ENCODE results near the gene COL4A1.

Gene COL4A1

GRCh38 chr13:110280985-110281688 lies 25.8 kb downstream of the COL4A1 start:
- Histone ChIP-seq H2BK120ac (ENCODE audit: low read depth, low read length) (no peak overlapping the region), H2AK5ac (ENCODE audit: low read depth, low read length) (no peak overlapping the region), H3K4me3 (ENCODE audit: low read length in 2 of 2) (no peak overlapping the region), H3K27me3 (ENCODE audit: control insufficient read depth in 3 of 3, insufficient read depth in 3 of 3, low read depth in 1 of 3, low read length in 3 of 3) (no peaks in the 10 kb centered on the region), H4K91ac (ENCODE audit: low read depth, low read length, poor library complexity) (no peak overlapping the region), H2BK12ac (ENCODE audit: low read length) (no peak overlapping the region), H3K4me2 (ENCODE audit: insufficient read depth, low read length, poor library complexity, severe bottlenecking) (no peak overlapping the region), H2BK5ac (ENCODE audit: low read length) (no peak overlapping the region), H3K23ac (ENCODE audit: low read depth, low read length, poor library complexity) (no peak overlapping the region), H3K14ac (ENCODE audit: low read length) (no peak overlapping the region), H3K79me1 (ENCODE audit: low read depth, low read length) (peaks cover 7% of the 10 kb centered on the region), H3K9ac (ENCODE audit: low read depth, low read length, poor library complexity) (no peak overlapping the region), H3K27ac (replicated peaks; ENCODE audit: low read length) (no peak overlapping the region), H3K4ac (ENCODE audit: low read length) (no peak overlapping the region), H3K9me3 (replicated peaks in 1 of 2; ENCODE audit: control insufficient read depth in 2 of 2, insufficient read depth in 1 of 2, low read depth in 1 of 2, low read length in 2 of 2) (no peaks in the 10 kb centered on the region), H2BK15ac (ENCODE audit: low read length) (no peak overlapping the region), H4K8ac (ENCODE audit: low read depth, low read length) (no peak overlapping the region), H3K36me3 (replicated peaks in 1 of 2; ENCODE audit: control insufficient read depth in 2 of 2, insufficient read depth in 2 of 2, low read length in 2 of 2) (no peaks in the 10 kb centered on the region), H3K18ac (ENCODE audit: low read length) (no peak overlapping the region), H2AFZ (ENCODE audit: low read length) (no peak overlapping the region), H3K4me1 (ENCODE audit: control insufficient read depth in 2 of 2, insufficient read depth in 1 of 2, low read depth in 1 of 2, low read length in 2 of 2) (peaks cover 2% of the 10 kb centered on the region in 2 donors)
- WGBS, 2 donors (ENCODE audit: extremely low coverage in 2 of 2, insufficient read length in 2 of 2, insufficient replicate concordance in 1 of 2) = no CpG with 5 or more reads among the region's 7 CpGs
- no peak for DNase-seq (ENCODE audit: low spot score)

DNA sequence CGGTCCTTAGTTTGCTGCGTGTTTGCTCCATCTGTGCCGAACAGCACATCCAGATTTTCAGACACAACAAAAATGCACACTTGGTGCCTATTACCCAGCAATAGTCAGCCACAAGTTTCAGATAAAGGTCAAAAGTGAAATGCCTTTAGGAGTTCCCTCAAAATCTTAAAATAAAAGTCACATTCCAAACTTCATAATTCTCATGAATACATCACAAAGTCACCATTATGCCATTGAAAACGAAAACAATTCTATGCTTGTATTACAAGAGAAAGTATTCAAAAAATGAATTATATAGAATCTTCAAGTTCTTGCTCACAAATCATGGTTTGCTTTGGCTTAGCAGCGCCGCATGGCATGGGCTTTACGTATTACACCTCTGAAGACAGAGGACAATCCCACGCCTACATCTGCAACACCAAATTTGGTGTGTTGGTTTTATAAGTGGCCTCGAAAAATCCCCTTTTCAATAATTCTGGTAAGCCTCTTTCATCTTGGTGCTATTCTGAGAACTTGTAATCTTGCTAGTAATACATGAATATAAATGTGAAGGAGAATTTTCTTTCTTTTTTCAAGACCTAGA lies 26.6 kb downstream of the COL4A1 start:
- Histone ChIP-seq H3K4me3 (ENCODE audit: low read length in 2 of 2) (no peak overlapping the region), H3K36me3 (replicated peaks in 1 of 2; ENCODE audit: control insufficient read depth in 2 of 2, insufficient read depth in 2 of 2, low read length in 2 of 2) (peaks cover 0 to 2% of the 10 kb centered on the region in 2 donors)

DNA sequence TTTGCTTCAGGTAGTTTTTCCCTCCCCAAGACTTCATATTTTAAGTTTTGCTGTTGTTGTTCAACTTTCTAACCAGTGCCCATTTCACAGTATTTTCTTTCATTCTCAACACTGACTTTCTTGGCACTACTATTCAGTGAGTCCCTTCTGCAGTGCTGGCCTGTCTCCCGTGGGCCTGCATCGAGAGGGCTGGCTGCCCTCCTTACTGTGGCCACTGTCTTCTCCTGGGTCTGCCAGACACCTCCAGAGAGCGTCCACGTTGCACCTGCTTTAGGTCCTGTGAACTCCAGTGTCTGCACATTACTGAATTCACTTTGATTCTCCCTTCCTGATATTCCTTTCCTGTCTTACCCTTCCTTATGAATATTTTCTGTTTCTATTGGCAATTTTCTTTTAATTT lies 27.3 kb downstream of the COL4A1 start:
- Histone ChIP-seq H2BK15ac (ENCODE audit: low read length) (no peak overlapping the region), H3K4ac (ENCODE audit: low read length) (no peak overlapping the region), H3K14ac (ENCODE audit: low read length) (no peak overlapping the region), H3K4me2 (ENCODE audit: insufficient read depth, low read length, poor library complexity, severe bottlenecking) (no peak overlapping the region), H3K9ac (ENCODE audit: low read depth, low read length, poor library complexity) (no peak overlapping the region), H3K4me1 (ENCODE audit: control insufficient read depth in 2 of 2, insufficient read depth in 1 of 2, low read depth in 1 of 2, low read length in 2 of 2) (no peaks in the 10 kb centered on the region), H3K36me3 (replicated peaks in 1 of 2; ENCODE audit: control insufficient read depth in 2 of 2, insufficient read depth in 2 of 2, low read length in 2 of 2) (peaks cover 0 to 2% of the 10 kb centered on the region in 2 donors), H3K23ac (ENCODE audit: low read depth, low read length, poor library complexity) (no peak overlapping the region), H2BK5ac (ENCODE audit: low read length) (no peak overlapping the region), H4K91ac (ENCODE audit: low read depth, low read length, poor library complexity) (no peak overlapping the region), H4K8ac (ENCODE audit: low read depth, low read length) (no peak overlapping the region), H3K27ac (replicated peaks; ENCODE audit: low read length) (no peak overlapping the region), H3K4me3 (ENCODE audit: low read length in 2 of 2) (no peak overlapping the region), H2AK5ac (ENCODE audit: low read depth, low read length) (no peak overlapping the region), H2BK12ac (ENCODE audit: low read length) (no peak overlapping the region), H3K18ac (ENCODE audit: low read length) (no peak overlapping the region), H2BK120ac (ENCODE audit: low read depth, low read length) (no peak overlapping the region), H3K9me3 (replicated peaks in 1 of 2; ENCODE audit: control insufficient read depth in 2 of 2, insufficient read depth in 1 of 2, low read depth in 1 of 2, low read length in 2 of 2) (no peaks in the 10 kb centered on the region), H3K27me3 (ENCODE audit: control insufficient read depth in 3 of 3, insufficient read depth in 3 of 3, low read depth in 1 of 3, low read length in 3 of 3) (no peaks in the 10 kb centered on the region), H3K79me1 (ENCODE audit: low read depth, low read length) (peaks cover 5% of the 10 kb centered on the region), H2AFZ (ENCODE audit: low read length) (no peak overlapping the region)
- no peak for DNase-seq (ENCODE audit: low spot score)
- no CpG with 5 or more reads among the region's 4 CpGs for WGBS, 2 donors (ENCODE audit: extremely low coverage in 2 of 2, insufficient read length in 2 of 2, insufficient replicate concordance in 1 of 2)

More for the DNA sequence above, 26.6 kb downstream of the COL4A1 start:
- H3K9me3 ChIP-seq (replicated peaks in 1 of 2; ENCODE audit: control insufficient read depth in 2 of 2, insufficient read depth in 1 of 2, low read depth in 1 of 2, low read length in 2 of 2) = no peaks in the 10 kb centered on the region
- peaks cover 7% of the 10 kb centered on the region for H3K79me1 ChIP-seq (ENCODE audit: low read depth, low read length)
- no peak overlapping the region for H3K23ac ChIP-seq (ENCODE audit: low read depth, low read length, poor library complexity)
- no peak overlapping the region for H2BK12ac ChIP-seq (ENCODE audit: low read length)
- no peaks in the 10 kb centered on the region for H3K4me1 ChIP-seq (ENCODE audit: control insufficient read depth in 2 of 2, insufficient read depth in 1 of 2, low read depth in 1 of 2, low read length in 2 of 2)
- H2BK15ac ChIP-seq (ENCODE audit: low read length) = no peak overlapping the region
- H2BK120ac ChIP-seq (ENCODE audit: low read depth, low read length) = no peak overlapping the region
- H4K91ac ChIP-seq (ENCODE audit: low read depth, low read length, poor library complexity) = no peak overlapping the region
- H4K8ac ChIP-seq (ENCODE audit: low read depth, low read length) = no peak overlapping the region
- no peak overlapping the region for H3K14ac ChIP-seq (ENCODE audit: low read length)
- no peak overlapping the region for H3K18ac ChIP-seq (ENCODE audit: low read length)
- no peak overlapping the region for H2AFZ ChIP-seq (ENCODE audit: low read length)
- H3K27me3 ChIP-seq (ENCODE audit: control insufficient read depth in 3 of 3, insufficient read depth in 3 of 3, low read depth in 1 of 3, low read length in 3 of 3) = no peaks in the 10 kb centered on the region
- no peak overlapping the region for H2AK5ac ChIP-seq (ENCODE audit: low read depth, low read length)
- H2BK5ac ChIP-seq (ENCODE audit: low read length) = no peak overlapping the region
- no peak overlapping the region for H3K4me2 ChIP-seq (ENCODE audit: insufficient read depth, low read length, poor library complexity, severe bottlenecking)
- no peak overlapping the region for H3K27ac ChIP-seq (replicated peaks; ENCODE audit: low read length)
- WGBS, 2 donors (ENCODE audit: extremely low coverage in 2 of 2, insufficient read length in 2 of 2, insufficient replicate concordance in 1 of 2) = no CpG with 5 or more reads among the region's 9 CpGs
- no peak overlapping the region for H3K4ac ChIP-seq (ENCODE audit: low read length)
- DNase-seq (ENCODE audit: low spot score) = no peak
- H3K9ac ChIP-seq (ENCODE audit: low read depth, low read length, poor library complexity) = no peak overlapping the region

DNA sequence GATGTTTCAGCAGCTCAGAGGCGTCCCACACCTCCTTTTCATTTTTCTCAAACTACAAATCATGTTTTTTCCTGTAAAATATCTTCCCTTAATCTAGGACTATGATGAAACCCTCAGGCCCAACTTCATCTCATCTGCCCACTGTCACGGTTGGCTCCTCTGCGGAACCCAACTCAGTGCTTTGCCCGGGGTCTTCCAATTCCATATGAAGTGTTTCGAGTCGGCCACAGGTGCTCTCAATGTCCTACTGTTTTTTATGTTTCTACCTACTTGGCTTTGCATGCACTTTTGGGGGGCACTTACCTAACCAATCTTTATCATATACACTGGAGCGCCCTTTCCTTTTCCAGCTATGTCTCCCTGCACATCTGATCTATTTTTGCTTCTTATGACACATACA lies 28.1 kb downstream of the COL4A1 start:
- Histone ChIP-seq H3K9me3 (replicated peaks in 1 of 2; ENCODE audit: control insufficient read depth in 2 of 2, insufficient read depth in 1 of 2, low read depth in 1 of 2, low read length in 2 of 2) (no peaks in the 10 kb centered on the region), H2BK120ac (ENCODE audit: low read depth, low read length) (no peak overlapping the region), H3K27me3 (ENCODE audit: control insufficient read depth in 3 of 3, insufficient read depth in 3 of 3, low read depth in 1 of 3, low read length in 3 of 3) (no peaks in the 10 kb centered on the region), H3K18ac (ENCODE audit: low read length) (no peak overlapping the region), H3K14ac (ENCODE audit: low read length) (no peak overlapping the region), H3K9ac (ENCODE audit: low read depth, low read length, poor library complexity) (no peak overlapping the region), H2BK5ac (ENCODE audit: low read length) (no peak overlapping the region), H3K23ac (ENCODE audit: low read depth, low read length, poor library complexity) (no peak overlapping the region), H2BK15ac (ENCODE audit: low read length) (no peak overlapping the region), H3K4me2 (ENCODE audit: insufficient read depth, low read length, poor library complexity, severe bottlenecking) (no peak overlapping the region), H2AFZ (ENCODE audit: low read length) (no peak overlapping the region), H2AK5ac (ENCODE audit: low read depth, low read length) (no peak overlapping the region), H3K4ac (ENCODE audit: low read length) (no peak overlapping the region), H3K4me1 (ENCODE audit: control insufficient read depth in 2 of 2, insufficient read depth in 1 of 2, low read depth in 1 of 2, low read length in 2 of 2) (peaks cover 3 to 7% of the 10 kb centered on the region in 2 donors), H3K27ac (replicated peaks; ENCODE audit: low read length) (no peak overlapping the region), H4K8ac (ENCODE audit: low read depth, low read length) (no peak overlapping the region), H3K79me1 (ENCODE audit: low read depth, low read length) (peaks cover 4% of the 10 kb centered on the region), H3K4me3 (ENCODE audit: low read length in 2 of 2) (no peak overlapping the region), H3K36me3 (replicated peaks in 1 of 2; ENCODE audit: control insufficient read depth in 2 of 2, insufficient read depth in 2 of 2, low read length in 2 of 2) (peaks cover 0 to 2% of the 10 kb centered on the region in 2 donors), H2BK12ac (ENCODE audit: low read length) (no peak overlapping the region), H4K91ac (ENCODE audit: low read depth, low read length, poor library complexity) (no peak overlapping the region)
- WGBS, 2 donors (ENCODE audit: extremely low coverage in 2 of 2, insufficient read length in 2 of 2, insufficient replicate concordance in 1 of 2) = no CpG with 5 or more reads among the region's 7 CpGs
- no peak for DNase-seq (ENCODE audit: low spot score)

Data from neuronal stem cell (in vitro differentiated cells).